ENCODE measurements around the gene LGMN. TPM values are rescaled to one million over a fixed set of nuclear protein-coding genes. Genes with fewer than 3 reads are reported as not detected.

The LGMN gene
- total and polyA plus RNA-seq, 2 of the 13 experiments (the other 11 are each of a cell fraction or from before 2014, with no cell fraction given), result 28.9 to 76.4 TPM

DNA sequence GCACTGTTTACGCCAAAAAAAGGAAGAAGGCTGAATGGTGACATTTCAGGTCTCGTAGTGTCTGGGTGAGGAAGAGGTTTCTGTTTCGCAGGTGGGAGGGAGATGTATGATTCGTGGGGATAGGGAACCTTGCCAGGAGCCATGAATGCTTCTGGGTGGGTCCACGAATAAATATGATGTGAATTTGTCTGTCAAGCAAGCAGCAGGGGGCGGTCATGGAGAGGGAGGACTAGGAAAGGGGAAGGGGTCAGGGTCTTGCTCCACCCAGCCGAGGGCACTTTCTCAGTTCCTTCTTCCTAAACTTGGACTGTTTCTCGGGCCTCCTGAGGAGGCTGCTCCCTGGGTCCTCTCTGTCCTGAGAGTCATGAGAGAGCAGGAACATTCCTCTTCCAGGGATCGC is 72.5 kb downstream of the LGMN start:
- H3K9ac ChIP-seq (ENCODE audit: insufficient read depth, low read depth, low read length), result no peak overlapping the region
- H3K36me3 ChIP-seq (replicated peaks in 1 of 2; ENCODE audit: control insufficient read depth in 1 of 2, insufficient read depth in 2 of 2, low read length in 2 of 2), result peaks cover 5 to 19% of the 10 kb centered on the region in 2 experiments; a peak in 4 of 5 replicates
- no peak overlapping the region for H2AFZ ChIP-seq (ENCODE audit: low read length)
- no peaks in the 10 kb centered on the region for H4K20me1 ChIP-seq (ENCODE audit: insufficient read depth, low read length)
- DNase-seq (ENCODE audit: low spot score) (no peak), FAIRE-seq (no peak), ATAC-seq (no peak)
- H3K79me2 ChIP-seq (ENCODE audit: insufficient read depth, low read length), result no peaks in the 10 kb centered on the region
- no peak overlapping the region for H3K4me3 ChIP-seq (replicated peaks in 1 of 3; ENCODE audit: insufficient read depth in 1 of 3, low read depth in 2 of 3, low read length in 3 of 3)
- no TSS peak for BruUV-seq (replicated peaks)
- no peaks in the 10 kb centered on the region for H3K27me3 ChIP-seq (ENCODE audit: control insufficient read depth in 1 of 2, insufficient read depth in 2 of 2, low read length in 2 of 2)
- H3K4me1 ChIP-seq (ENCODE audit: insufficient read depth, low read length), result no peaks in the 10 kb centered on the region
- in situ Hi-C loops (cut with HindIII; ENCODE audit: extremely low pct_ligation_motif_present, low pct_unique_long_range_greater_than_20kb), result no loop called here
- CTCF ChIA-PET (ENCODE audit: low intra/inter-chr PET ratio, low total read pairs), result no interaction called here
- H3K9me3 ChIP-seq (ENCODE audit: low read length), result no peaks in the 10 kb centered on the region
- POLR2A ChIA-PET, result no interaction called here
- H3K4me2 ChIP-seq (ENCODE audit: low read depth, low read length), result no peak overlapping the region
- H3K27ac ChIP-seq (ENCODE audit: extremely low read length, insufficient read depth, low read length), result no peak overlapping the region
- 91% methylated on average over 9 of the region's 9 CpGs for WGBS (ENCODE audit: low lambda C conversion rate)
- intact Hi-C loops (cut with micrococcal nuclease; ENCODE audit: unreplicated experiment), result no loop called here
- TF ChIP-seq, protein P1, sequence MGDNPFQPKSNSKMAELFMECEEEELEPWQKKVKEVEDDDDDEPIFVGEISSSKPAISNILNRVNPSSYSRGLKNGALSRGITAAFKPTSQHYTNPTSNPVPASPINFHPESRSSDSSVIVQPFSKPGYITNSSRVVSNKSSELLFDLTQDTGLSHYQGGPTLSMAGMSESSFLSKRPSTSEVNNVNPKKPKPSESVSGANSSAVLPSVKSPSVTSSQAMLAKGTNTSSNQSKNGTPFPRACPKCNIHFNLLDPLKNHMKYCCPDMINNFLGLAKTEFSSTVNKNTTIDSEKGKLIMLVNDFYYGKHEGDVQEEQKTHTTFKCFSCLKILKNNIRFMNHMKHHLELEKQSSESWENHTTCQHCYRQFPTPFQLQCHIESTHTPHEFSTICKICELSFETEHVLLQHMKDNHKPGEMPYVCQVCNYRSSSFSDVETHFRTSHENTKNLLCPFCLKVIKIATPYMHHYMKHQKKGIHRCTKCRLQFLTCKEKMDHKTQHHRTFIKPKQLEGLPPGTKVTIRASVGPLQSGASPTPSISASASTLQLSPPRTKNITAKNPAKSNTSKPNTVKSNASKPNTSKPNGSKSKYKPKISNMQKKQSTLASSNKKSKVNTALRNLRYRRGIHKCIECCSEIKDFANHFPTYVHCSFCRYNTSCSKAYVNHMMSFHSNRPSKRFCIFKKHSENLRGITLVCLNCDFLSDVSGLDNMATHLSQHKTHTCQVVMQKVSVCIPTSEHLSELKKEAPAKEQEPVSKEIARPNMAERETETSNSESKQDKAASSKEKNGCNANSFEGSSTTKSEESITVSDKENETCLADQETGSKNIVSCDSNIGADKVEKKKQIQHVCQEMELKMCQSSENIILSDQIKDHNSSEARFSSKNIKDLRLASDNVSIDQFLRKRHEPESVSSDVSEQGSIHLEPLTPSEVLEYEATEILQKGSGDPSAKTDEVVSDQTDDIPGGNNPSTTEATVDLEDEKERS (CRISPR knock-in tag; IDR thresholded peaks at IDR 0.05), result no peak
- no peak for TF ChIP-seq SPEN (CRISPR knock-in tag; IDR thresholded peaks at IDR 0.05; ENCODE audit: low read depth)
- TF ChIP-seq, protein P2, sequence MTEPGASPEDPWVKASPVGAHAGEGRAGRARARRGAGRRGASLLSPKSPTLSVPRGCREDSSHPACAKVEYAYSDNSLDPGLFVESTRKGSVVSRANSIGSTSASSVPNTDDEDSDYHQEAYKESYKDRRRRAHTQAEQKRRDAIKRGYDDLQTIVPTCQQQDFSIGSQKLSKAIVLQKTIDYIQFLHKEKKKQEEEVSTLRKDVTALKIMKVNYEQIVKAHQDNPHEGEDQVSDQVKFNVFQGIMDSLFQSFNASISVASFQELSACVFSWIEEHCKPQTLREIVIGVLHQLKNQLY (CRISPR knock-in tag; IDR thresholded peaks at IDR 0.05), result no peak
- TF ChIP-seq, protein P3, sequence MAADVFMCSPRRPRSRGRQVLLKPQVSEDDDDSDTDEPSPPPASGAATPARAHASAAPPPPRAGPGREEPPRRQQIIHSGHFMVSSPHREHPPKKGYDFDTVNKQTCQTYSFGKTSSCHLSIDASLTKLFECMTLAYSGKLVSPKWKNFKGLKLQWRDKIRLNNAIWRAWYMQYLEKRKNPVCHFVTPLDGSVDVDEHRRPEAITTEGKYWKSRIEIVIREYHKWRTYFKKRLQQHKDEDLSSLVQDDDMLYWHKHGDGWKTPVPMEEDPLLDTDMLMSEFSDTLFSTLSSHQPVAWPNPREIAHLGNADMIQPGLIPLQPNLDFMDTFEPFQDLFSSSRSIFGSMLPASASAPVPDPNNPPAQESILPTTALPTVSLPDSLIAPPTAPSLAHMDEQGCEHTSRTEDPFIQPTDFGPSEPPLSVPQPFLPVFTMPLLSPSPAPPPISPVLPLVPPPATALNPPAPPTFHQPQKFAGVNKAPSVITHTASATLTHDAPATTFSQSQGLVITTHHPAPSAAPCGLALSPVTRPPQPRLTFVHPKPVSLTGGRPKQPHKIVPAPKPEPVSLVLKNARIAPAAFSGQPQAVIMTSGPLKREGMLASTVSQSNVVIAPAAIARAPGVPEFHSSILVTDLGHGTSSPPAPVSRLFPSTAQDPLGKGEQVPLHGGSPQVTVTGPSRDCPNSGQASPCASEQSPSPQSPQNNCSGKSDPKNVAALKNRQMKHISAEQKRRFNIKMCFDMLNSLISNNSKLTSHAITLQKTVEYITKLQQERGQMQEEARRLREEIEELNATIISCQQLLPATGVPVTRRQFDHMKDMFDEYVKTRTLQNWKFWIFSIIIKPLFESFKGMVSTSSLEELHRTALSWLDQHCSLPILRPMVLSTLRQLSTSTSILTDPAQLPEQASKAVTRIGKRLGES (CRISPR knock-in tag; IDR thresholded peaks at IDR 0.05; ENCODE audit: borderline replicate concordance), result no peak
- no peak for TF ChIP-seq JARID2 (CRISPR knock-in tag; IDR thresholded peaks at IDR 0.05; ENCODE audit: insufficient replicate concordance)
- TF ChIP-seq, protein P4, sequence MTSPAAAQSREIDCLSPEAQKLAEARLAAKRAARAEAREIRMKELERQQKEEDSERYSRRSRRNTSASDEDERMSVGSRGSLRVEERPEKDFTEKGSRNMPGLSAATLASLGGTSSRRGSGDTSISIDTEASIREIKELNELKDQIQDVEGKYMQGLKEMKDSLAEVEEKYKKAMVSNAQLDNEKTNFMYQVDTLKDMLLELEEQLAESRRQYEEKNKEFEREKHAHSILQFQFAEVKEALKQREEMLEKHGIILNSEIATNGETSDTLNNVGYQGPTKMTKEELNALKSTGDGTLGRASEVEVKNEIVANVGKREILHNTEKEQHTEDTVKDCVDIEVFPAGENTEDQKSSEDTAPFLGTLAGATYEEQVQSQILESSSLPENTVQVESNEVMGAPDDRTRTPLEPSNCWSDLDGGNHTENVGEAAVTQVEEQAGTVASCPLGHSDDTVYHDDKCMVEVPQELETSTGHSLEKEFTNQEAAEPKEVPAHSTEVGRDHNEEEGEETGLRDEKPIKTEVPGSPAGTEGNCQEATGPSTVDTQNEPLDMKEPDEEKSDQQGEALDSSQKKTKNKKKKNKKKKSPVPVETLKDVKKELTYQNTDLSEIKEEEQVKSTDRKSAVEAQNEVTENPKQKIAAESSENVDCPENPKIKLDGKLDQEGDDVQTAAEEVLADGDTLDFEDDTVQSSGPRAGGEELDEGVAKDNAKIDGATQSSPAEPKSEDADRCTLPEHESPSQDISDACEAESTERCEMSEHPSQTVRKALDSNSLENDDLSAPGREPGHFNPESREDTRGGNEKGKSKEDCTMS (CRISPR knock-in tag; conservative IDR thresholded peaks at IDR 0.05), result no peak
- no peak for TF ChIP-seq ZNF792 (CRISPR knock-in tag; IDR thresholded peaks at IDR 0.05)
- no peak for TF ChIP-seq SCMH1 (CRISPR knock-in tag; IDR thresholded peaks at IDR 0.05; ENCODE audit: borderline replicate concordance)
- no peak for TF ChIP-seq PTBP1 (IDR thresholded peaks at IDR 0.05; ENCODE audit: low read depth, low read length, poor library complexity, severe bottlenecking)
- no peak for TF ChIP-seq SAP130 (CRISPR knock-in tag; IDR thresholded peaks at IDR 0.05; ENCODE audit: low read depth)
- TF ChIP-seq, protein P5, sequence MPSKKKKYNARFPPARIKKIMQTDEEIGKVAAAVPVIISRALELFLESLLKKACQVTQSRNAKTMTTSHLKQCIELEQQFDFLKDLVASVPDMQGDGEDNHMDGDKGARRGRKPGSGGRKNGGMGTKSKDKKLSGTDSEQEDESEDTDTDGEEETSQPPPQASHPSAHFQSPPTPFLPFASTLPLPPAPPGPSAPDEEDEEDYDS (CRISPR knock-in tag; IDR thresholded peaks at IDR 0.05), result no peak
- TF ChIP-seq SNAPC2 (CRISPR knock-in tag; IDR thresholded peaks at IDR 0.05), result no peak
- no peak for TF ChIP-seq ZNF329 (CRISPR knock-in tag; IDR thresholded peaks at IDR 0.05; ENCODE audit: low read depth)
- no peak for TF ChIP-seq THYN1 (CRISPR knock-in tag; IDR thresholded peaks at IDR 0.05; ENCODE audit: borderline replicate concordance, low read depth)
- TF ChIP-seq MBNL3 (CRISPR knock-in tag; conservative IDR thresholded peaks at IDR 0.05), result no peak
- TF ChIP-seq RAD21 (CRISPR knock-in tag; IDR thresholded peaks at IDR 0.05), result no peak
